Measurements from ENCODE around the gene DPF3.

The DPF3 gene

DNA sequence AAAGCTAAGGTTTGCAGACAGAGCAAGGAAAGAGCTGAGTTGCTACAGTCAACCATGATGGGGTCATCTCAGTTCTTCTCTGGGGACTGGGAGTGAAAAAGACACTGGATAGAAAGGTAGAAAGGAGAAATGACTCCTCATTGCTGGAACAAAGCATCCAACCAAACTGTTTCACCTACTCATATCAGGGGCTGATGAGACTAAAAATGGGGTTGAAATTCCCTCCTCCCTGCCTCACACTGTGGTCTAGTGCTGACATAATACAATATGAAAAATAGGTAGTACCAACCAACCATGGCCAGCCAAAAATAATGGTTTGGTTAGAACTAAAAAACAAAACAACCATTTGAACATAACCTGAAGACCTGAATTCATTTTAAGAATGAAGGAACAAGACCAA lies 220.7 kb downstream of the DPF3 start:
- DNase-seq = no peak

DNA sequence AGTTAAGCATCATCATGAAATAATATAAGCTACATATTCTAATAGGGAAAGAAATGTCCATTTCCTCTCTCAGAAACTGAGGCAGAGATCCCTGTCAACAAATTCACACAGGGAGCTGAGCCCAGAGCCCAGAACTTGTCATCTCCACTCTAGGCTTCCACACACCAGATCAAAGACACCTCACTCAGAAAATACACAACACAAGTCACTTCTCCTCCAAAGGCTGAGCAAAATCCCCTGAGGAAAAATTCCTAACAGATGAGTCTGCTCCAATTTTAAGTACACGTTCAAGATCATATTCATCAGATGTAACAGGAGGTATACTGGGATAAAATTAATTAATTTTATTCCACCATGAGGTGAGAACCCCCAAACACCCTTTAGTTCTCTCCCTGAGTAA lies 227.3 kb downstream of the DPF3 start:
- DNase-seq = no peak

DNA sequence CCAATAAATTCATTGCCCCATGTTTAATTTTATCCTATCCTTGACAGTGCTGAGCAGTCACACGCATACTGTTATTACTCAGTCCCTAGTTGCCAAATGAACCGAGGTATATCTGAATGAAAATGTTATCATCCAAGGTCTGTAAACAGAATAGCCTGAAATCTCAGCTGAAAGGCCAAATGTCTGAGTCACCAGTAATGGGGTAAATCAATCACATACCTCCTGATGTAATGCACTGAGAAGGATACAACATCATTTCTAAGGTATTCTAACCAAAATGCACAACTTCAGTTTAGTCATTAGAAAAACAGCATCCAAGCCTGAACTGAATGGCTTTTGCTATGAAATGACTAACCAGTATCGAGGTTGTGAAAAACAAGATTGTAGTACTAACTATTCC lies 228.6 kb downstream of the DPF3 start:
- no peak for DNase-seq

DNA sequence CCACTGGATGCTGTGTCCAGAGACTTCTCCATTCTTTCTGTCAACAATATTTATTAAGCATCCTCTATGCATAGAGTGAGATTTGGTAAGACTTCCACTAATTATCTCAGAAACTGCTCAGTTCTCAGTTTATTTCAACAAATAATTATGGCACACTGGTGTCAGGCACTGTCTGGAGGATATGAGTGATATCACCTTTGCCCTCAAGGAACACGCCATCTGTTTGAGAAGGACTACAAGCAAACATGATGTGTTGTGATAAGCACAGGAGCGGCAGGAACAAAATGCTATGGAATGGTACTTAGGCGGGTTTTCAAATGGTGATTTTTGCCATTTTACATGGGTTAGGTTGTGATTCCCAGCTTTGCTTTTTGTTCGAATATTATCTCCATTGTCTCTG lies 229.2 kb downstream of the DPF3 start:
- DNase-seq = no peak

DNA sequence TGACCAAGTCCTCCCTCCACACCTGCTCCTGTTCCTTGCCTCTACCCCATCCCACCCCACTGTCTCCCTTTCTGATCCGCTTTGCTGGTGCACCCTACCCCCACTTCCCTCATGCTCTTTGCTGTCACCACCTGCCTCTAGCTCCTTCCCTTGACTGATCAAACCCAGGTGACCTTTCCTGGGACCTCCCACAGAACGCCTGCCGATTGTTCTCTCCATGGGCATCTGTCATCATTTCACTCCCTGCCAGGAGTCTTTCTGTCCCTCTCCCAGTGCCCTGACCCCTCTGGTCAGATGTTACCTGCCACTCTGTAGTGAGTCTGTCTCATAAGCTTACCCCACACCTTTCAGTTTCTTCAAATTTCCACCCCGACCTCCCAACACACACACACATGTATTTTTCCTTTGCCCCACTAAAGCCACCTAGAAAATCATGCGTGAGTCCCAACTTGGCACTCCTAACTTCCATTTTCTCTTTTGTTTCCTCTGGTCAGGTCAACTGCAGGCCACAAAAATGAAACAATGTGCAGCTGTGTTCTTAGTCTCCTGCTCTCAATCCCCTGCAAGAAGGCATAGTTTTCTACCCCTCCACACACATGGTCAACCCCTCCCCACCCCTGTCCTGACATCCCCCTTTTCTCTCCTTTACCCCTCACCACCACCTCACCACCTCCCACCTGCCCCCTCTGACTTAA lies 229.8 kb downstream of the DPF3 start:
- DNase-seq = no peak

DNA sequence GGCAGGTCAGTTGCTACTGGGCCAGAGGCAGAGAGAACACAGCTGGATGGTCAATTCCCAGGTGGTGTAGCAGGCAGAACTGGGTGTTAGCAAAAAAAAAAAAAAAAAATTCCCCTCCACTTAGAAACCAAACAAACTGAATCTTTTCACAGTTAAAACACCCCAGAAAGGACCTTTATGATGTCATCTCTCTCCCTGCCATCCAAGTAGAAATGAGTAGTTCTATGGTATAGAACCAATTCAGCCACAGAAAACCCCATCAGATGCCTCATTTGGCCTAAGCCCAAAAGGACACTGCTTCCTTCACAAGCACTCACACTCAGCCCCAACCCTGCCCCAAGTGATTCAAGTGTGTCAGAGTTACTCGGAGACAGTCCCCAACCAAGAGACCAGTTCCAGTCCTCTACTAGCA lies 230.8 kb downstream of the DPF3 start:
- DNase-seq = no peak

DNA sequence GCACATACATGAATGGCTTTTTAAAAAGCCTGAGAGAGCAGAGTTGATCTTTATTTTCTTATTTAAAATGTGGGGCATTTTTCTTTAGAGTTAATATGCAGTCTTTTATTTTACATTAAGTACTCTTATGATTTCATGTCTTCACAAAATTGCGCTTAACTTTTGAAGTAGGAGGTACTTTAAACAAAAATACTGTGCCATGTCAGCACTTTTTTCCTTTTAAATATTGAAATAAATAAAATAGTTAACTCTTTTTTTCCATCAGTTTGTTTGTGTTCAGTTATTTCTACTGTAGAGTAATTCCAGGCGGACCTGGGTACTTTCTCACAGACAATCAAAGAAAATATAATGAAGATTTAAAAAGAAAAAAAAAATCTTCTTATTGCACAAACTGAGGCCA lies 231.7 kb downstream of the DPF3 start:
- DNase-seq = no peak

DNA sequence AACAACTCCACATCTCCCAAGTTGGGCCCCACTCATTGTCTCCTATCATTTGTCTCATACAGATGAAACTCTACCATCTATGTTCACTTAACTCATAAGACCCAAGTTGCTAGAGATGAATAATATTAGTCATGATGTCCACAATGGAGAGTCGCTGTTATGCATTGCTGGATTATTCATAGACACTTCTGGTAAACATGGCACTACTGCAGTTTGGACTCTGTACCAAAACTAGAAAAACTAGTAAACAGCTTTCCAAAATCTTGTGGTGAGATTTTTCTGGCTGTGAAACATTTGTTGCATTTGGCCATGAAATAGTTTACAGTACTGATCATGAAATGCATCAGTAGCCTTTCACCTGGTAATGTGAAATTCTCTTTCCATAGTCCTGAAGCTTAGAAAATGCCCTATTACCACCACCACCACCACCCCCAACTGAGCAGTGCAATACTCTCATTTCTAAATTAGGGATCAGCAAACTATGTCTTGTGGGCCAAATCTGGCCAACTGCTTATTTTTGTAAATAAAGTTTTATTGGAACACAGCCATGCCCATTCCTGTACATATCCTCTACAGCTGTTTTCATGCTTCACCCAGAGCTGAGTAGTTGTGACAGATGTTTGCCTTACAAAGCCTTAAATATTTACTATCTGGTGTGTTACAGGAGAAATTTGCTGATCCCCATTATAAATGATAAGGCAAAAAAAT lies 236.5 kb downstream of the DPF3 start:
- DNase-seq = no peak

DNA sequence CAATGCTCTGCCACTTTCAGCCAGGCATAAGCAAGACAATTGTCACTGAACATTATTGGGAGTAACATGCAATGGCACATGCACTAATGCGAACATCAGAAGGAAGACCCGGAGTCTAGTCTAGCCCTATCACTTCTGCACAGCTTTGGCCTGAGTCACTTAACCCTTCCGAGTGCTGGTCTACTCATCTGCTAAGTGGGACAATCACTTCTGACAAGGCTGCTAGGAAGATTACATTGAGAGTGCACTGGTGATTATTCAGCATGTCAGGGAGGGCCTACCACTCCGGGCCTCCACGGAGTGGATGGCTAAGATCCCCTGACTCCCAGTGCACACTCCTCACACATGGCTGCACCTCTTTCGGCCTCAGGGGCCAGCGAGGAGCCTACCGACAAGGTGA lies 240.9 kb downstream of the DPF3 start:
- no peak for DNase-seq

DNA sequence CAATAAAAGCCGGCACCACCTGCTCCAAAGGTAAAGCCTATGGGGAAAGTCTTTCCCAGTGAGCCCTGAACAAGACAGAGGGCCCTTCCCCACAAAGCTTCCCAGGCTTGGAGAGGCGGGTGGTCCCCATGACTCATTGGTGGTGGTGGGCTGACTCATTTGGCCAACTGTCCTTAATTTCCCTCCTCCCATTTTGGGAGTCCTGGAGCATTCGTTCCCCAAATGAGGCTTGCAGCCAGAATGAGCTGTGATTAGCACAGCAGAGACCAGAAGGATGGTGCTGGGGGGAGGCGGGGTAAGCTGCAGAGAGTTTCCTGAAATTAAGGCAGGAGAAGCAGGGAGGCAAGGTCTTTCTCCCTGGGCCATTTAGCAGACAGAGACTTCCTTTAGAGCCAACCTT lies 241.7 kb downstream of the DPF3 start:
- DNase-seq = no peak

DNA sequence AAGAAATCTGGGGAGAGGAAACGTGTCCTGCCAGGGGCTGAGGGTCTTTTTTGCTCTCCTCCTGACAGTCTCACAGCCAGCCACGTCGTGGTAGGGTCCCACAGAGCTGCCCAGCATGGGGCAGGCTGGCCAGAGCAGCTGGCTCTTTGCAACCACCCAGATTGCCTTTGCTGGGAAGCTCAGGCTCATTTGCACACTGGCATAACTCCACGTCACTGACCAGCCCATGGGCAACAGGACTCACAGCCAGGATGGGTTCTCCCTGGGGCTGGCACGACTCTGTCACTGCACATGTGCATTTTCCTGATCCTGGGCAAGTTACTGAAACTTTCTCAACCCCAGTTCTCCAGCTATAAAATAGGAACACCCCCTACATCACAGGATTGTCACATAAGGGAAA lies 242.2 kb downstream of the DPF3 start:
- no peak for DNase-seq

DNA sequence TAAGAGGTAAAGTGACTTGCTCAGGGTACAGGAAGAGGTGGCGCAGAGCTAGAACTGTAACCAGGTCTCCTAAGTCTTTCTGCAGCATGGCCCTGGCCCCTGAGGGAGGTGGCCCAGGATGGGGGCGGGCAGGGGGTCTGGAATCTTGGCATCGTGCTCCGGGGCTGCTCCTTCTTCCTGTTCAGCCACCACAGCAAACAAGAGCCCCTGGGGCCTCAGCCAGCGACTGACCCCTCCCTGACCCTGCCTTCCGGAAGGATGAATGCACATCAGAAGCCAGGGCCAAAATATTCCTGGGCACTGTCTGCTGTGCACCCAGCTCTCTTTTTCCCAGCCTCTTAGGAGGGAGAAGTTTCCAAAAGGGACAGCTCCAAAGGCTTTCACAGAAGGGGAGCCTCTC lies 242.8 kb downstream of the DPF3 start:
- DNase-seq = no peak

DNA sequence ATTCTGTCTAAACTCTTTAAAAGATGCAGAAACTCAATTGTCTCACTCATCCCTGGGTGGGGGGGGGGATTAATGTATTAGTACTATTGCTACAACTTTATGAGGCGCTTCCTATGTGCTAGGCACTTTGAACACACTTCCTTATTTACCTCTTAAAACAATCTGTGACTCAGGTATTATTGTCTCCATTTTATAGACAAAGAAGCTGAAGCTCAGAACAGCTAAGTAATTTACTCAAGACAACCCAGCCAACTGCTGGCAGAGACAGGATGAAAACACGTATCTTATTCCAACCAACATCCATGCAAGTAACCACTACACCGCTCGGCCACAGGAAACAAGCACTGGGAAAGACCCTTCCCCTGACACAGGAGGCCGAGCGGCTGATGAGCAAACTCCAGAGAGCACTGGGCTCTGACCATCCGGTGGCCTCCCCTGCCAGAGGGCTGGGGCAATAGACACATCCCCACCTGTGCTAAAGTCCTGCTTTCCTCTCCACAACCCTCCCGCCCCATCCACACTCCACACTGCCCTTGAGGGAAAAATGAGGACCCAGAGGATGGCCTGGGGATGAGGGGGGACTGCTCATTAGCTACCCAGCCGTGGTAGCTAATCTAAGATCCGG lies 244.2 kb downstream of the DPF3 start:
- DNase-seq = no peak

DNA sequence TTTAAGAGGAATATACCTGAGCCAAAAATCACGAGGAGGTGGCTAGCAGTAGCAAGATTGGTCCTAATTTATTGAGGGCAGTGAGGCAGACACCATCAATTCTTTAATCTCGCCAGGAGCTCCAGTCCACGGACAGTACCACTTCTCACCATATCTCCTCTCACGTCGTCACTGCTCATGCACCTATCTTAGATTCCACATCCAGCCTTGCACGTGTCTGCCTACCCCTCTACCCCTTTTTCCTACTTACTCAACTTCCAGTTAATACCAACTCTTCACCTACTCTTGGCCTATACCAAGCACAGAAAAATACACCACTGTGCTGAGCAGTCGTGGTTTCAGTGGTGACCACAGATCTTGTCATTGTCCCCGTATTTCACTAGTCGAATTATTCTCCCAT lies 246.1 kb downstream of the DPF3 start:
- DNase-seq = no peak

DNA sequence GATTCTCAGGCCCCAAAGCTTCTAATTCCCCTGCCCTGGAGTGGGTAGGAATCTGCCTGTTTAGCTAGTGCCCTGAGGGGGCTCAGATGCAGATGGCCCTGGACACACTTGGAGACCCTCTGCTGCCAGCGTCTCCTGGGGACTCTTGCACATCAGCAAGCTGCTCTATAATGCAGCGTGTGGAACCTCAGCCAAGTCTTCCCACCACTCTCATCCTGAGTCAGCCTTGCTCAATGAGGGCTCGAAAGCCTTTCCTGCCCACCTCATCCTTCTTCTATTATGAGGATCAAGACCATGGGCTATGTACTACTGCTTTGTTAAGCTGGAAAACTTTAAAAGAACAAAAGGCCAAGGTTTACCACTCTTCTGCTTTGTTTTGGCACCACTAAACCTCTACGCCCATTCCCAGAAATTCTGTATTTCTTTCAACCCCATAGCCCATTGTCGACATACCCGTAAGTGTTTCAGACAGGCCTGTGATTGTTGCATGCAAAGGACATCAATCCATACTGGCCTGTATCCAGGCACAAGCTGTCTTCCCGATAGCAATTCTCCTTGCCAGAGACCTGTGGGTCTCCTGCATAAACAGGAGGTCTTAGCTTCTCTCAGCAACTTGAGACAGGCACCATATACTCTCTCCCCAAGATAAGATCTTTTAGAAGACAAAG lies 246.9 kb downstream of the DPF3 start:
- no peak for DNase-seq

DNA sequence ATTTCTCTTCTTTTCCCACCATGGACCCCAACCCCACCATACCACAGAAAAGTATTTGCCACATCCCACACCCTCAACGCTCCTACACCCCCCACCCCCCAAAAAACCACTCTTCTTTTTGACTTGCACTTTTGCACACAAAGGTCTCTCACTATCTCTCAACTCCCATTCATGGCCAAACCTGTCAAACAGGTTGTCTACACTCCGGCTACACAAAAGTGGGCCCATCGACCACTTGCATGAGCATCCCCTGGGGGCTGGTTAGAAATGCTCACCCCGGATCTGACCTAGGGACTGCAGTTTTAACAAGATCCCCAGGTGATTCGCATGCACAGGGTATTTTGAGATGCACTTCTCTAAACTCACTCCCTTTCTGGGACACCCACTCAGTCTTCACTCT lies 248.2 kb downstream of the DPF3 start:
- no peak for DNase-seq

DNA sequence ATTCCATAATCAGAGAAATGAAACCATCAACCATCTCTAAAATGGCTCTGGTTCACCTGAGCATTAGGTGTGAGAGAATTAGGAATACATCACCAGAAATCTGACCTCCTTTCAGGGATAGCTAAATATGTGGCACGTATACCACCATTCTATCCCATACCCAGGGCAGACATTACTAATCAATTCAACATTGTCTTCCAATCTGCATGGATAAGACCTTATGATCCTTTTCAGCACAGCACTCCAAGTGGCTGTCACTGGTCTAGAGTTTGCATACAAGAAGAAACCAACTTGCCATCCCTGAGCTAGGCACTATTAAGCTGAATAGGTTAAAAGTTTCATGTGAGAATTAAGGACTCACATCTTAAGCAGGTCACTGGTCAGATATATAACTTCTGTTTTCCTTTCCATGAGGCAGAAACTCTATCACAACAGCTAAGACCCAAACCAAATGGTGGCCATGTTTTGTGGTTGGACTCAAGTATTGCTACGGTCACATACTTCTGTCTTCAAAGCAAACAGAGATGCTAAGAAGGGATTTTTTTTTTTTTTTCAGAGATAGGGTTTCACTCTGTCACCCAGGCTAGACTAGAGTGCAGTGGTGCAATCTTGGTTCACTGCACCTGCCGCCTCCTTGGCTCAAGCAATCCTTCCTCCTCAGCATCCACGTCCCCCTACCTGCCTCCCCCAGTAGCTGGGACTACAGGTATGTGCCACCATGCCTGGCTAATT lies 249.0 kb downstream of the DPF3 start:
- no peak for DNase-seq

DNA sequence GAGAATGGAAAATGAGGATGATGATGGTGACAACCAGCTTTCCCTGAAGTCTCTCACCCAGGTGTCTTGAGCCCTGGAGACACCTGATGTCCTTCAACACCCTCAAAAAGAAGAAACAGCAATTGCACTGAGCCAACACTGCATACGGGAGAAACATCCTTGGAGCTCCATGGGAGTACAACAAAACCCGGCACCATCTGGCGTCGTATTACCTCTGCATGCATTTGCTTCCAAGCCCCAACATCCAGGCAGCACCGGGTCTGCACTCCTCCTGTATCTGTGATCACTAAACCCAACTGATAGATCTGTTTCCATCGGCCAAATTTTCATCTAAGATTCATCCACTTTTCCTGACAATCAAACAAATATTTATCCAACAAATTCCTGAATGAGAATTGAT lies 249.9 kb downstream of the DPF3 start:
- DNase-seq = no peak

DNA sequence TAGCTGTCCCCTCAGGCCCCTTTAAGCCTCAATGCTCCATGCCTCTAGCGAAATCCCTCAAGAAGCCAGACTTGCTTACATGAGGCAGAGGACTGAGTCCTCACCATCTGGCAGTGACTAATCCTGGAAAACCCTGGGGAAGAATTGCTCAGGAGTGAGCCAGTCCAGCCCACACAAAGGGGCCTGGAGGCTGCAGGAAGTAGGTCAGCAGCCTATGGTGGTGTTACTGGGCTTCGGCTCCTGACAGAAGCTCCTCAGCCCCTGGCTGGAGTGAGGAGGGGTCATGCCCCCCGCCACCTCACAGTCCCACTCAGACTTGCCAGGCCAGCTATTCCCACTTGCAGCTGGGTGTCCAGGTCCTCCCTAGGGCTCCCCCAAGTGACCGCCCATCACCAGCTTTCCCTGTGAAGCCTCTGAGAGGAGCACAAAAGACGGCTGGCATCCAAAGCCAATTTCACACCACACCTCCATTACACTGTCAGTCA lies 250.5 kb downstream of the DPF3 start:
- no peak for DNase-seq

DNA sequence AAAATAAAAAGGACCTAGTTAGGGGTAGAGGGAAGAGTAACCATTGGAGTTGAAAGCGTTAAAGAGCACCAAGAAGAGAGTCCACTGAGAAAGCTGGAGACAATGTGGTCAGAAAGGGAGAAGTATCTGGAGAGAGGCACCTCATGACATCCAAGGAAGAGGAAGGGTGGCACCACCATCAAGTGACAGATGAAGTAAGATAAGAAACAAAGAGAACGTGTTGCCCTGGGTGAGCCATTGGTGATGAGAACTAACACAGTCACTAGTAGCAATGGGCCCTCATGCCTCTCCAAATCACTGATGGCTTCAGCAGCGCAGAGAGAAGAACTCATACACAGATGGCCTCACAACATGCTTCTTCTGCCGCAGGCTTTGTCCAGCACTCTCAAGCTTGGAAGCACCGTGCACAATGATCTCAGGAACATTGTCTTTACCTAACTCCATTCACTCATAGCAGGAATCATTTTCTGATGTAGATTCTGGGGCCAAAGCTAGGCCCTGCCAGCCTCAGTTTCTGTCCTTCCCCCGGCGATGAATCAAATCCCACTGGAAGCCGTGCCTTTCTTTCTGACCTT lies 252.9 kb downstream of the DPF3 start:
- no peak for DNase-seq

DNA sequence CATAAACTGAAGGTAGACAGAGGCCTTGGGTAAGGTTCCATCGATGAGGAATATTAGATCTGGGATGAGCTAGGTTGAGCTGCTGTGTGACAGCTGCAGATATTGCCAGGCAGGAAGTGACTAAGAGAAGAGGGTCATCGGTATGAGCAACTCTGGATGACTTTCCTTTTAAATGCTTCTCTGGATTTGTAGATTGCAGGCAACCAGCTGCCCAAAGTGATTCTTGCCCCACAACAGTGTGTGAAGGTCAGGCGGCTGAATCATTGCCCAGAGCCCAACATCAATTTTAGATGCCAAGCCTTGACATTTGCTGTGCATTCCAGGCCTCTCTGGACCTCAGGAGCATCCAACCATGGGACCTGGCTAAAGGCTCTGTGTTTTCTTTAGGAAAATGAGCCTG lies 255.9 kb downstream of the DPF3 start:
- no peak for DNase-seq

DNA sequence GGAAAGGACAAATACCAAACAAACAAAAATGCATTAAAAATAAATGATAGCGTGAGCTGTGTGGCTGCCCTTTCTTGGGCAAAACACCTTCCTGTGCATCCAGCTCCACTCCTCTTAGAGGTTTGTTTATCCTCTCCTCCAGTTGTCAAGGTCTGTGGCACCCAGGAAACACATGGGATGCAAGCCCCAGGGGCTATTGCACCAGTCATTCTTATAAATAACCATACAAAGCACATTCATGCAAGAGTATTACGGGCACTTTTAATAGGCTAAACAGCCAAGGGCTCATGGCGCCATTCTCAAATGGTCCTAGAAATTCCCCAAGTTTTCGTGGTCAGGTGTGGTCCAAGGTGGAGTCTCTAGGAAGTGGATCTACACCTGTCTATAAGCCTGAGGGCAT lies 257.0 kb downstream of the DPF3 start:
- DNase-seq = no peak

DNA sequence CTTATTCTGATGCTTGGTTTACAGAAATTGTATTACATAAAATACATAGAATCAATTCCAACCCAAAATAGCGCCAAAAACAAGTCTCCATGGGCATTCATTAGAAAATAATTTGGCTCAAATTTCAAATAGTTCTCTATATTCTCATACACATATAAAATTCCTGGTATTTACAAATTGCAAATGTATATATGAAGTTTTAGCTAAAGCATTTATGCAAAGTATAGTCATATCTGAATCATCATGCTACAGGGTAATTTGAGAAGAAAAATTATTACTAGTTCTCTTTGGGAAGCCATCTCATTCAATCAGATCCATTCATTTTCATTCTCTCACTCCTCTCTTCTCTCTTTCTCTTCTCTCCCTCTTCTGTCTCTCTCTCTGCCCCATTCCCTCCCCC lies 257.8 kb downstream of the DPF3 start:
- DNase-seq = no peak

Measured in T-helper 9 cell (primary cell).